Measurements from ENCODE around the gene G6PC2. TPM values are rescaled to one million over a fixed set of nuclear protein-coding genes. Genes with fewer than 3 reads are reported as not detected.

Gene G6PC2
- total RNA-seq, 4 donors from 2014 or later, result not detected

GRCh38 chr2:168894720-168895119 lies 6.4 kb upstream of the G6PC2 start:
- intact Hi-C loops (cut with DNase I), result no loop called here
- Histone ChIP-seq H3K27me3 (no peaks in the 10 kb centered on the region), H3K9me3 (no peaks in the 10 kb centered on the region), H3K4me1 (peaks cover 4 to 11% (median 5%) of the 10 kb centered on the region in 3 donors), H3K27ac (no peak overlapping the region), H3K36me3 (no peaks in the 10 kb centered on the region), H3K4me3 (no peak overlapping the region)
- TF ChIP-seq, protein P1, sequence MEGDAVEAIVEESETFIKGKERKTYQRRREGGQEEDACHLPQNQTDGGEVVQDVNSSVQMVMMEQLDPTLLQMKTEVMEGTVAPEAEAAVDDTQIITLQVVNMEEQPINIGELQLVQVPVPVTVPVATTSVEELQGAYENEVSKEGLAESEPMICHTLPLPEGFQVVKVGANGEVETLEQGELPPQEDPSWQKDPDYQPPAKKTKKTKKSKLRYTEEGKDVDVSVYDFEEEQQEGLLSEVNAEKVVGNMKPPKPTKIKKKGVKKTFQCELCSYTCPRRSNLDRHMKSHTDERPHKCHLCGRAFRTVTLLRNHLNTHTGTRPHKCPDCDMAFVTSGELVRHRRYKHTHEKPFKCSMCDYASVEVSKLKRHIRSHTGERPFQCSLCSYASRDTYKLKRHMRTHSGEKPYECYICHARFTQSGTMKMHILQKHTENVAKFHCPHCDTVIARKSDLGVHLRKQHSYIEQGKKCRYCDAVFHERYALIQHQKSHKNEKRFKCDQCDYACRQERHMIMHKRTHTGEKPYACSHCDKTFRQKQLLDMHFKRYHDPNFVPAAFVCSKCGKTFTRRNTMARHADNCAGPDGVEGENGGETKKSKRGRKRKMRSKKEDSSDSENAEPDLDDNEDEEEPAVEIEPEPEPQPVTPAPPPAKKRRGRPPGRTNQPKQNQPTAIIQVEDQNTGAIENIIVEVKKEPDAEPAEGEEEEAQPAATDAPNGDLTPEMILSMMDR (IDR thresholded peaks at IDR 0.05), result no peak
- TF ChIP-seq POLR2A (IDR thresholded peaks at IDR 0.05), result no peak
- DNase-seq, result no peak

- Histone ChIP-seq H3K27ac (no peak overlapping the region), H3K9me3 (no peaks in the 10 kb centered on the region), H3K36me3 (no peaks in the 10 kb centered on the region), H3K27me3 (no peaks in the 10 kb centered on the region), H3K4me3 (no peak overlapping the region), H3K4me1 (peaks cover 0 to 1% (median 0%) of the 10 kb centered on the region in 3 donors)
- TF ChIP-seq POLR2A (IDR thresholded peaks at IDR 0.05), result no peak
- TF ChIP-seq, protein P1 (IDR thresholded peaks at IDR 0.05), result no peak
- no peak for DNase-seq
- intact Hi-C loops (cut with DNase I), result no loop called here
Measured at GRCh38 chr2:168895771-168896170, 5.3 kb upstream of the G6PC2 start.

DNA sequence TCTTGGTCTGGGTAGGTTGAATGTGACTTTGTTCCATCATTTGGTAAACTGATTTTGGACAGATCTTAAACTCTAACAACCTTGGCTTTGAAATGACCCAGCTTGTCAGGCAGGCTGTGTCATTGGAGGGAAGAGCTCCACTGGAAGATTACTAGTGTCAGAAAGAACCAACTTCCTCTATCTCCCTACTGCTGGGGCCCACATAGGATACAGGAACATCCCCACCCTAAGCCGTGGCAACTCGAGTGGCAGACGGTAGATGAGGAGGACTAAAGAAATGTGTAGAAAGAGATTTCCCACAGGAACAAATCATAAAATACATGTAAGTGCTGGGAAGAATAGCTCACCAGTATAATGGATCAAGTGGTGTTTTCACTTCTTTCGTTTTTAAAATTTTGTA lies 4.3 kb upstream of the G6PC2 start:
- Histone ChIP-seq H3K27ac (no peak overlapping the region), H3K9me3 (no peaks in the 10 kb centered on the region), H3K4me1 (no peaks in the 10 kb centered on the region), H3K4me3 (no peak overlapping the region), H3K36me3 (no peaks in the 10 kb centered on the region), H3K27me3 (no peaks in the 10 kb centered on the region)
- DNase-seq, result no peak
- TF ChIP-seq, protein P1 (IDR thresholded peaks at IDR 0.05), result no peak
- intact Hi-C loops (cut with DNase I), result no loop called here
- WGBS, 2 donors, result 50 to 52% methylated on average over 4 of the region's 4 CpGs

DNA sequence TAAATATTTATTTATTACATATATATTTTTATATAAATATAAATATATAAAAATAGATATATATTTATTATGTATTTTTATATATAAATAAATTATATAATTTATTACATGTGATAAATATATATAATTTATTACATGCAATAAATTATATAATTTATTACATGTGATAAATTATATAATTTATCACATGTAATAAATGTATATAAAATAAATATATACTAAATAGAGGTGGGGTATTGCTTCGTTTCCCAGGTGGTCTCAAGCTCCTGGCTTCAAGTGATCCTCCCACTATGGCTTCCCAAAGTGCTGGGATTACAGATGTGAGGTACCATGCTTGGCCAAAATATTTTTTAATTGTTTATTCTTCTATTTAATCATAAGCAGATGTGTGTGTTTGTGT lies 3.6 kb upstream of the G6PC2 start:
- TF ChIP-seq, protein P1 (IDR thresholded peaks at IDR 0.05), result no peak
- no peak for TF ChIP-seq POLR2A (IDR thresholded peaks at IDR 0.05)
- no peaks in the 10 kb centered on the region for H3K4me1 ChIP-seq
- no peaks in the 10 kb centered on the region for H3K27me3 ChIP-seq
- H3K27ac ChIP-seq, result no peak overlapping the region
- WGBS, 2 donors, result 45 to 59% methylated on average over 1 of the region's 1 CpG
- no peaks in the 10 kb centered on the region for H3K36me3 ChIP-seq
- DNase-seq, result no peak
- intact Hi-C loops (cut with DNase I), result no loop called here
- no peak overlapping the region for H3K4me3 ChIP-seq
- H3K9me3 ChIP-seq, result no peaks in the 10 kb centered on the region

- intact Hi-C loops (cut with DNase I), result no loop called here
- no peaks in the 10 kb centered on the region for H3K36me3 ChIP-seq
- TF ChIP-seq, protein P1 (IDR thresholded peaks at IDR 0.05), result no peak
- no peak for TF ChIP-seq POLR2A (IDR thresholded peaks at IDR 0.05)
- H3K4me1 ChIP-seq, result no peaks in the 10 kb centered on the region
- no peak overlapping the region for H3K27ac ChIP-seq
- H3K9me3 ChIP-seq, result no peaks in the 10 kb centered on the region
- 93 to 95% methylated on average over 2 of the region's 2 CpGs for WGBS, 2 donors
- no peak overlapping the region for H3K4me3 ChIP-seq
- DNase-seq, result no peak
- H3K27me3 ChIP-seq, result peaks cover 0 to 12% (median 0%) of the 10 kb centered on the region in 4 donors
Measured at GRCh38 chr2:168903888-168904287, 2.8 kb downstream of the G6PC2 start.
